GM23338 (cell line): ENCODE results near the gene SMAD3.

Experiments
- CREB1 ChIP-seq: fragments of 250-450 bp; sonication (Bioruptor Pico); IDR thresholded peaks from 2 replicates; pipeline ENCODE4 v1.5.0; 2020; ENCODE audit warnings: low read depth, mild to moderate bottlenecking, moderate library complexity
- EZH2 ChIP-seq: fragments of 200-600 bp; sonication (generic); IDR thresholded peaks from one replicate; pipeline ENCODE4 v1.8.0; 2017; ENCODE audit warnings: antibody characterized with exemption, mild to moderate bottlenecking, low read depth; ENCODE audit not compliant: unreplicated experiment
- EZH2phosphoT487 ChIP-seq: fragments of 200-600 bp; sonication (generic); IDR thresholded peaks from one replicate; pipeline ENCODE4 v1.8.1; 2018; ENCODE audit warnings: antibody characterized with exemption; ENCODE audit not compliant: unreplicated experiment
- JUNB ChIP-seq: IDR thresholded peaks from one replicate; pipeline ENCODE4 v1.6.1; 2016; ENCODE audit warnings: antibody characterized with exemption; ENCODE audit not compliant: unreplicated experiment
- NANOG ChIP-seq: IDR thresholded peaks from 2 replicates; pipeline ENCODE4 v1.6.1; 2016; ENCODE audit warnings: antibody characterized with exemption, borderline replicate concordance
- POLR2AphosphoS5 ChIP-seq: IDR thresholded peaks from 2 replicates; pipeline ENCODE4 v1.6.1; 2016; ENCODE audit warnings: antibody characterized with exemption, low read depth
- STAT1 ChIP-seq: IDR thresholded peaks from one replicate; pipeline ENCODE4 v1.6.1; 2016; ENCODE audit warnings: antibody characterized with exemption; ENCODE audit not compliant: unreplicated experiment
- ZNF114 ChIP-seq: fragments of 250-450 bp; sonication (Bioruptor Pico); IDR thresholded peaks from 2 replicates; pipeline ENCODE4 v1.5.0; 2020; ENCODE audit warnings: mild to moderate bottlenecking, moderate library complexity
- TF ChIP-seq, protein P1 (sequence below), 2 experiments: fragments of 200-600 bp in 1 of 2; sonication (generic) in 1 of 2; conservative IDR thresholded peaks; 2 replicates each; pipeline versions ENCODE4 v1.5.1 to v1.6.1; 2016 to 2017; ENCODE audit warnings: antibody characterized with exemption in 2 of 2, low read depth in 2 of 2, mild to moderate bottlenecking in 2 of 2, moderate library complexity in 1 of 2
- TF ChIP-seq, protein P2 (sequence below): IDR thresholded peaks from one replicate; pipeline ENCODE4 v1.6.1; 2018; ENCODE audit warnings: antibody characterized with exemption; ENCODE audit not compliant: unreplicated experiment
- TF ChIP-seq, protein P3 (sequence below): IDR thresholded peaks from 2 replicates; pipeline ENCODE4 v1.6.1; 2016; ENCODE audit warnings: antibody characterized with exemption
- TF ChIP-seq, protein P4 (sequence below): fragments of 250-450 bp; sonication (Bioruptor Pico); IDR thresholded peaks from 2 replicates; pipeline ENCODE4 v1.5.0; 2020; ENCODE audit warnings: mild to moderate bottlenecking, moderate library complexity

DNA sequence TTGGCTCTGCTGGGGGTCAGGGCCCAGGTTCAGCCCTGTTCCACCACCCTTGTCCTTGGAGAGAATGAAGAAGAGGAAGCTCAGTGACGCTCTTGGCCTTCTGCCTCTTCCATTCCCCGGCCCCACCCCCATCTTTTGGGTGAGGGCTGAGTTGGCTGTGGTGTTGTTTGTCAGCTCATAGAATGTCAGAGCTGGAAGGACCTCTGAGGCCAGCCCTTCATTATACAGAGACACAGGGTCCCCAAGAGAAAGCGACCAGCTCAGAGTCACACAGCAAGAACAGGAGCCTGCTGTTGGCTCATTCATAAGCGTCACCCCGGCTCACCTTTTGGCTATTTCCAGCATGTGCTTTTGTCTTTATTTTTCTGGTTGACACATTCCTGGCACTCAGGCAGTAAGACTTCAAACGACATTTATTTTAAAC lies 120.8 kb downstream of the SMAD3 start:
- TF ChIP-seq, protein P1, sequence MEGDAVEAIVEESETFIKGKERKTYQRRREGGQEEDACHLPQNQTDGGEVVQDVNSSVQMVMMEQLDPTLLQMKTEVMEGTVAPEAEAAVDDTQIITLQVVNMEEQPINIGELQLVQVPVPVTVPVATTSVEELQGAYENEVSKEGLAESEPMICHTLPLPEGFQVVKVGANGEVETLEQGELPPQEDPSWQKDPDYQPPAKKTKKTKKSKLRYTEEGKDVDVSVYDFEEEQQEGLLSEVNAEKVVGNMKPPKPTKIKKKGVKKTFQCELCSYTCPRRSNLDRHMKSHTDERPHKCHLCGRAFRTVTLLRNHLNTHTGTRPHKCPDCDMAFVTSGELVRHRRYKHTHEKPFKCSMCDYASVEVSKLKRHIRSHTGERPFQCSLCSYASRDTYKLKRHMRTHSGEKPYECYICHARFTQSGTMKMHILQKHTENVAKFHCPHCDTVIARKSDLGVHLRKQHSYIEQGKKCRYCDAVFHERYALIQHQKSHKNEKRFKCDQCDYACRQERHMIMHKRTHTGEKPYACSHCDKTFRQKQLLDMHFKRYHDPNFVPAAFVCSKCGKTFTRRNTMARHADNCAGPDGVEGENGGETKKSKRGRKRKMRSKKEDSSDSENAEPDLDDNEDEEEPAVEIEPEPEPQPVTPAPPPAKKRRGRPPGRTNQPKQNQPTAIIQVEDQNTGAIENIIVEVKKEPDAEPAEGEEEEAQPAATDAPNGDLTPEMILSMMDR (conservative IDR thresholded peaks at IDR 0.05; ENCODE audit: low read depth in 2 of 2): no peak
- TF ChIP-seq POLR2AphosphoS5 (no peak), EZH2phosphoT487 (no peak), JUNB (no peak), CREB1 (CRISPR knock-in tag) (no peak), EZH2 (no peak), ZNF114 (CRISPR knock-in tag) (no peak), NANOG (no peak), STAT1 (no peak)
- TF ChIP-seq, protein P2, sequence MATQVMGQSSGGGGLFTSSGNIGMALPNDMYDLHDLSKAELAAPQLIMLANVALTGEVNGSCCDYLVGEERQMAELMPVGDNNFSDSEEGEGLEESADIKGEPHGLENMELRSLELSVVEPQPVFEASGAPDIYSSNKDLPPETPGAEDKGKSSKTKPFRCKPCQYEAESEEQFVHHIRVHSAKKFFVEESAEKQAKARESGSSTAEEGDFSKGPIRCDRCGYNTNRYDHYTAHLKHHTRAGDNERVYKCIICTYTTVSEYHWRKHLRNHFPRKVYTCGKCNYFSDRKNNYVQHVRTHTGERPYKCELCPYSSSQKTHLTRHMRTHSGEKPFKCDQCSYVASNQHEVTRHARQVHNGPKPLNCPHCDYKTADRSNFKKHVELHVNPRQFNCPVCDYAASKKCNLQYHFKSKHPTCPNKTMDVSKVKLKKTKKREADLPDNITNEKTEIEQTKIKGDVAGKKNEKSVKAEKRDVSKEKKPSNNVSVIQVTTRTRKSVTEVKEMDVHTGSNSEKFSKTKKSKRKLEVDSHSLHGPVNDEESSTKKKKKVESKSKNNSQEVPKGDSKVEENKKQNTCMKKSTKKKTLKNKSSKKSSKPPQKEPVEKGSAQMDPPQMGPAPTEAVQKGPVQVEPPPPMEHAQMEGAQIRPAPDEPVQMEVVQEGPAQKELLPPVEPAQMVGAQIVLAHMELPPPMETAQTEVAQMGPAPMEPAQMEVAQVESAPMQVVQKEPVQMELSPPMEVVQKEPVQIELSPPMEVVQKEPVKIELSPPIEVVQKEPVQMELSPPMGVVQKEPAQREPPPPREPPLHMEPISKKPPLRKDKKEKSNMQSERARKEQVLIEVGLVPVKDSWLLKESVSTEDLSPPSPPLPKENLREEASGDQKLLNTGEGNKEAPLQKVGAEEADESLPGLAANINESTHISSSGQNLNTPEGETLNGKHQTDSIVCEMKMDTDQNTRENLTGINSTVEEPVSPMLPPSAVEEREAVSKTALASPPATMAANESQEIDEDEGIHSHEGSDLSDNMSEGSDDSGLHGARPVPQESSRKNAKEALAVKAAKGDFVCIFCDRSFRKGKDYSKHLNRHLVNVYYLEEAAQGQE: no peak
- TF ChIP-seq, protein P3, sequence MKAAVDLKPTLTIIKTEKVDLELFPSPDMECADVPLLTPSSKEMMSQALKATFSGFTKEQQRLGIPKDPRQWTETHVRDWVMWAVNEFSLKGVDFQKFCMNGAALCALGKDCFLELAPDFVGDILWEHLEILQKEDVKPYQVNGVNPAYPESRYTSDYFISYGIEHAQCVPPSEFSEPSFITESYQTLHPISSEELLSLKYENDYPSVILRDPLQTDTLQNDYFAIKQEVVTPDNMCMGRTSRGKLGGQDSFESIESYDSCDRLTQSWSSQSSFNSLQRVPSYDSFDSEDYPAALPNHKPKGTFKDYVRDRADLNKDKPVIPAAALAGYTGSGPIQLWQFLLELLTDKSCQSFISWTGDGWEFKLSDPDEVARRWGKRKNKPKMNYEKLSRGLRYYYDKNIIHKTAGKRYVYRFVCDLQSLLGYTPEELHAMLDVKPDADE: no peak
- TF ChIP-seq, protein P4, sequence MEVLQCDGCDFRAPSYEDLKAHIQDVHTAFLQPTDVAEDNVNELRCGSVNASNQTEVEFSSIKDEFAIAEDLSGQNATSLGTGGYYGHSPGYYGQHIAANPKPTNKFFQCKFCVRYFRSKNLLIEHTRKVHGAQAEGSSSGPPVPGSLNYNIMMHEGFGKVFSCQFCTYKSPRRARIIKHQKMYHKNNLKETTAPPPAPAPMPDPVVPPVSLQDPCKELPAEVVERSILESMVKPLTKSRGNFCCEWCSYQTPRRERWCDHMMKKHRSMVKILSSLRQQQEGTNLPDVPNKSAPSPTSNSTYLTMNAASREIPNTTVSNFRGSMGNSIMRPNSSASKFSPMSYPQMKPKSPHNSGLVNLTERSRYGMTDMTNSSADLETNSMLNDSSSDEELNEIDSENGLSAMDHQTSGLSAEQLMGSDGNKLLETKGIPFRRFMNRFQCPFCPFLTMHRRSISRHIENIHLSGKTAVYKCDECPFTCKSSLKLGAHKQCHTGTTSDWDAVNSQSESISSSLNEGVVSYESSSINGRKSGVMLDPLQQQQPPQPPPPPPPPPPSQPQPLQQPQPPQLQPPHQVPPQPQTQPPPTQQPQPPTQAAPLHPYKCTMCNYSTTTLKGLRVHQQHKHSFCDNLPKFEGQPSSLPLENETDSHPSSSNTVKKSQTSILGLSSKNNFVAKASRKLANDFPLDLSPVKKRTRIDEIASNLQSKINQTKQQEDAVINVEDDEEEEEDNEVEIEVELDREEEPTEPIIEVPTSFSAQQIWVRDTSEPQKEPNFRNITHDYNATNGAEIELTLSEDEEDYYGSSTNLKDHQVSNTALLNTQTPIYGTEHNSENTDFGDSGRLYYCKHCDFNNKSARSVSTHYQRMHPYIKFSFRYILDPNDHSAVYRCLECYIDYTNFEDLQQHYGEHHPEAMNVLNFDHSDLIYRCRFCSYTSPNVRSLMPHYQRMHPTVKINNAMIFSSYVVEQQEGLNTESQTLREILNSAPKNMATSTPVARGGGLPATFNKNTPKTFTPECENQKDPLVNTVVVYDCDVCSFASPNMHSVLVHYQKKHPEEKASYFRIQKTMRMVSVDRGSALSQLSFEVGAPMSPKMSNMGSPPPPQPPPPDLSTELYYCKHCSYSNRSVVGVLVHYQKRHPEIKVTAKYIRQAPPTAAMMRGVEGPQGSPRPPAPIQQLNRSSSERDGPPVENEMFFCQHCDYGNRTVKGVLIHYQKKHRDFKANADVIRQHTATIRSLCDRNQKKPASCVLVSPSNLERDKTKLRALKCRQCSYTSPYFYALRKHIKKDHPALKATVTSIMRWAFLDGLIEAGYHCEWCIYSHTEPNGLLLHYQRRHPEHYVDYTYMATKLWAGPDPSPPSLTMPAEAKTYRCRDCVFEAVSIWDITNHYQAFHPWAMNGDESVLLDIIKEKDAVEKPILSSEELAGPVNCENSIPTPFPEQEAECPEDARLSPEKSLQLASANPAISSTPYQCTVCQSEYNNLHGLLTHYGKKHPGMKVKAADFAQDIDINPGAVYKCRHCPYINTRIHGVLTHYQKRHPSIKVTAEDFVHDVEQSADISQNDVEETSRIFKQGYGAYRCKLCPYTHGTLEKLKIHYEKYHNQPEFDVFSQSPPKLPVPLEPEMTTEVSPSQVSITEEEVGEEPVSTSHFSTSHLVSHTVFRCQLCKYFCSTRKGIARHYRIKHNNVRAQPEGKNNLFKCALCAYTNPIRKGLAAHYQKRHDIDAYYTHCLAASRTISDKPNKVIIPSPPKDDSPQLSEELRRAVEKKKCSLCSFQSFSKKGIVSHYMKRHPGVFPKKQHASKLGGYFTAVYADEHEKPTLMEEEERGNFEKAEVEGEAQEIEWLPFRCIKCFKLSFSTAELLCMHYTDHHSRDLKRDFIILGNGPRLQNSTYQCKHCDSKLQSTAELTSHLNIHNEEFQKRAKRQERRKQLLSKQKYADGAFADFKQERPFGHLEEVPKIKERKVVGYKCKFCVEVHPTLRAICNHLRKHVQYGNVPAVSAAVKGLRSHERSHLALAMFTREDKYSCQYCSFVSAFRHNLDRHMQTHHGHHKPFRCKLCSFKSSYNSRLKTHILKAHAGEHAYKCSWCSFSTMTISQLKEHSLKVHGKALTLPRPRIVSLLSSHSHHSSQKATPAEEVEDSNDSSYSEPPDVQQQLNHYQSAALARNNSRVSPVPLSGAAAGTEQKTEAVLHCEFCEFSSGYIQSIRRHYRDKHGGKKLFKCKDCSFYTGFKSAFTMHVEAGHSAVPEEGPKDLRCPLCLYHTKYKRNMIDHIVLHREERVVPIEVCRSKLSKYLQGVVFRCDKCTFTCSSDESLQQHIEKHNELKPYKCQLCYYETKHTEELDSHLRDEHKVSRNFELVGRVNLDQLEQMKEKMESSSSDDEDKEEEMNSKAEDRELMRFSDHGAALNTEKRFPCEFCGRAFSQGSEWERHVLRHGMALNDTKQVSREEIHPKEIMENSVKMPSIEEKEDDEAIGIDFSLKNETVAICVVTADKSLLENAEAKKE (CRISPR knock-in tag): no peak
